Spinal cord (tissue), 10 donors: ENCODE results near the gene FOXD1. TPM values are rescaled to one million over a fixed set of nuclear protein-coding genes. Genes with fewer than 3 reads are reported as not detected.
A peak's percentile ranks its signal among the peaks of the same experiment; 100 is the strongest.

Source experiments
- DNase-seq, 6 donors: peaks; one replicate each; pipeline versions ENCODE4 v3.0.0 to v3.0.0-alpha.2; 2013 to 2015; ENCODE audit warnings: low spot score in 6 of 6, low read depth in 4 of 6
- H3K27ac ChIP-seq: one replicate; pipeline ENCODE4 v1.5.1; 2013; ENCODE audit warnings: low read depth, low read length, control low read depth
- H3K27me3 ChIP-seq: one replicate; pipeline ENCODE4 v1.6.1; 2013; ENCODE audit warnings: low read length; ENCODE audit not compliant: control insufficient read depth, insufficient read depth
- H3K36me3 ChIP-seq: one replicate; pipeline ENCODE4 v1.6.1; 2013; ENCODE audit warnings: low read length; ENCODE audit not compliant: control insufficient read depth, insufficient read depth
- H3K4me1 ChIP-seq: one replicate; pipeline ENCODE4 v1.6.1; 2013; ENCODE audit warnings: low read length; ENCODE audit not compliant: control insufficient read depth, insufficient read depth
- H3K4me3 ChIP-seq: one replicate; pipeline ENCODE4 v1.5.1; 2013; ENCODE audit warnings: low read depth, low read length, control low read depth
- H3K9me3 ChIP-seq: one replicate; pipeline ENCODE4 v1.6.1; 2013; ENCODE audit warnings: low read length; ENCODE audit not compliant: control insufficient read depth, insufficient read depth
- WGBS: methylation state at CpG from one replicate; pipeline ENCODE4 v1.1.5; 2013; ENCODE audit warnings: missing lambda C conversion rate; ENCODE audit not compliant: insufficient coverage; 5-methylcytosine and 5-hydroxymethylcytosine counted together
- polyA plus RNA-seq, 2 donors: library from polyadenylated mRNA; unstranded; fragments of 120-200 nt; gene quantifications; one replicate each; pipeline ENCODE4 v1.2.1, GENCODE V29; 2013; ENCODE audit not compliant: insufficient read length in 2 of 2
- total RNA-seq, 2 donors: library from RNA; depleted of rRNA in 1 of 2; stranded (reverse); fragments of 120-200 nt in 1 of 2; fragments of >200 nt in 1 of 2; gene quantifications; one replicate each; pipeline versions ENCODE4 v1.2.3 to v1.2.4, GENCODE V29; 2013 to 2014
- donor health status: healthy.

Gene FOXD1
- total and polyA plus RNA-seq, 4 donors, result 3.2 to 24.1 (median 6.5) TPM

- Histone ChIP-seq H3K4me1 (peaks cover 14% of the 10 kb centered on the region), H3K4me3 (peak overlapping the region; percentile 54), H3K36me3 (no peaks in the 10 kb centered on the region), H3K27me3 (peaks cover 89% of the 10 kb centered on the region), H3K27ac (peak overlapping the region; percentile 10), H3K9me3 (no peaks in the 10 kb centered on the region)
- no peak for DNase-seq
- WGBS, result no CpG with 5 or more reads among the region's 4 CpGs
Measured at GRCh38 chr5:73442996-73443627, 5.5 kb downstream of the FOXD1 start.

DNA sequence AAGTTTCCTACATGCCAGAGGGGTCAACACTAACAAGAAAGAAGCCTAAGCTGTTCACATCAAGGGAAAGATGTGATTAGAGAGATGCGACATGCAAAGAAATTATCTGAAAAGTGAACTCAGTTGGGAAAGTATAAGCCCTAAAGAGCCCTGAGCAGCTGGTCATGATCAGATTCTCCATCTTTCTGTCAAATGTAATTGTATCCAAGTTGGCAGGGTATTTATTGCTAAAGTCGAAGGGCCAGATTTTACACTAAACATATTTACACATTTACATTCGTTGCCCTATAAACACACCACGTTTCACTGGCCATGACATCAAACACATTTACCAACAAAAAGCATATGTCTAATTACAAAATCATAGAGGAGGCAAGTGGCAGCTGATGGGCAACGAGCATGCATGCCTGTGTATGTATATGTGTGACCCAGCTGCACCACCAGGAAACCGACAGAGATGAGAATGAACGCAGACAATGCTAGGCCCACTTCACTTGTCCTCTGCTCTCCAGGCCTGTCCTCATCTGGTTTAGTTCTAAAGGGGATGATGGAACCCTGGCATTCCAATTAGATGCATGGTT is 6.3 kb downstream of the FOXD1 start:
- Histone ChIP-seq H3K27me3 (peaks cover 93% of the 10 kb centered on the region), H3K4me3 (no peak overlapping the region), H3K9me3 (no peaks in the 10 kb centered on the region), H3K4me1 (peaks cover 16% of the 10 kb centered on the region), H3K36me3 (no peaks in the 10 kb centered on the region), H3K27ac (peak overlapping the region; percentile 10)
- DNase-seq, result no peak
- WGBS, result no CpG with 5 or more reads among the region's 7 CpGs

DNA sequence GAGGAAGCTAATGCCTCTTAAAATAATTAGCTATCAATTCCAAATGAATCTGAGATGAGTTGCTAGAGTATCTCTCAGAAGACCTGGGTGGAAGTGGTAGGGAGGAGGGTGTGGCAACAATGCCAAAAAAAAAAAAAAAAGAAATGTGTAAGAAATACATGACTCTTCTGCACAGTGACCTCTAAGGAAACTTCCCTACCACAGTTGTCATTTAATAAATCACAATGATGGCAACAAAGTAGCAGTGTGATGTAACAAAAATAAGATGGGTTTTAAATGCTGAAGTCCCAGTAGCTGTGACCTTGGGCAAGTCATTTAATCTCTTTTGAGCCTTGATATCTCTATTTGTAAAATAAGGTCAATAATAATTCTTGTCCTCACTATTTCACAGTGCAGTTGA is 7.2 kb downstream of the FOXD1 start:
- H3K4me3 ChIP-seq, result no peak overlapping the region
- peaks cover 98% of the 10 kb centered on the region for H3K27me3 ChIP-seq
- no peak overlapping the region for H3K27ac ChIP-seq
- H3K36me3 ChIP-seq, result no peaks in the 10 kb centered on the region
- peaks cover 19% of the 10 kb centered on the region for H3K4me1 ChIP-seq
- H3K9me3 ChIP-seq, result no peaks in the 10 kb centered on the region
- no peak for DNase-seq

- no peak overlapping the region for H3K27ac ChIP-seq
- H3K4me1 ChIP-seq, result peaks cover 25% of the 10 kb centered on the region
- no CpG with 5 or more reads among the region's 1 CpG for WGBS
- peaks cover 98% of the 10 kb centered on the region for H3K27me3 ChIP-seq
- no peak overlapping the region for H3K4me3 ChIP-seq
- DNase-seq, result no peak
- H3K36me3 ChIP-seq, result no peaks in the 10 kb centered on the region
- H3K9me3 ChIP-seq, result no peaks in the 10 kb centered on the region
Measured at GRCh38 chr5:73440262-73440661, 8.3 kb downstream of the FOXD1 start.

GRCh38 chr5:73438645-73439470 is 9.7 kb downstream of the FOXD1 start:
- peak overlapping the region; percentile 52 for H3K27ac ChIP-seq
- H3K4me3 ChIP-seq, result no peak overlapping the region
- no peaks in the 10 kb centered on the region for H3K36me3 ChIP-seq
- peaks cover 19% of the 10 kb centered on the region for H3K4me1 ChIP-seq
- no peaks in the 10 kb centered on the region for H3K9me3 ChIP-seq
- H3K27me3 ChIP-seq, result peaks cover 96% of the 10 kb centered on the region
- DNase-seq, result peak in 1 of 6 donors; percentile 17
- WGBS, result no CpG with 5 or more reads among the region's 5 CpGs

- no peaks in the 10 kb centered on the region for H3K36me3 ChIP-seq
- H3K4me3 ChIP-seq, result no peak overlapping the region
- H3K27ac ChIP-seq, result peak overlapping the region; percentile 80
- peaks cover 96% of the 10 kb centered on the region for H3K27me3 ChIP-seq
- 2% methylated on average over 12 of the region's 18 CpGs for WGBS
- H3K9me3 ChIP-seq, result no peaks in the 10 kb centered on the region
- H3K4me1 ChIP-seq, result peaks cover 19% of the 10 kb centered on the region
- DNase-seq, result peak in 1 of 6 donors; percentile 19
Measured at GRCh38 chr5:73437777-73438644, 10.6 kb downstream of the FOXD1 start.

GRCh38 chr5:73437101-73437776 is 11.3 kb downstream of the FOXD1 start:
- peak overlapping the region; percentile 12 for H3K4me3 ChIP-seq
- peaks cover 19% of the 10 kb centered on the region for H3K4me1 ChIP-seq
- peak overlapping the region; percentile 80 for H3K27ac ChIP-seq
- no peaks in the 10 kb centered on the region for H3K36me3 ChIP-seq
- peaks cover 94% of the 10 kb centered on the region for H3K27me3 ChIP-seq
- under 1% methylated on average over 69 of the region's 69 CpGs for WGBS
- no peaks in the 10 kb centered on the region for H3K9me3 ChIP-seq
- peak in 2 of 6 donors; percentile 14 to 72 for DNase-seq

DNA sequence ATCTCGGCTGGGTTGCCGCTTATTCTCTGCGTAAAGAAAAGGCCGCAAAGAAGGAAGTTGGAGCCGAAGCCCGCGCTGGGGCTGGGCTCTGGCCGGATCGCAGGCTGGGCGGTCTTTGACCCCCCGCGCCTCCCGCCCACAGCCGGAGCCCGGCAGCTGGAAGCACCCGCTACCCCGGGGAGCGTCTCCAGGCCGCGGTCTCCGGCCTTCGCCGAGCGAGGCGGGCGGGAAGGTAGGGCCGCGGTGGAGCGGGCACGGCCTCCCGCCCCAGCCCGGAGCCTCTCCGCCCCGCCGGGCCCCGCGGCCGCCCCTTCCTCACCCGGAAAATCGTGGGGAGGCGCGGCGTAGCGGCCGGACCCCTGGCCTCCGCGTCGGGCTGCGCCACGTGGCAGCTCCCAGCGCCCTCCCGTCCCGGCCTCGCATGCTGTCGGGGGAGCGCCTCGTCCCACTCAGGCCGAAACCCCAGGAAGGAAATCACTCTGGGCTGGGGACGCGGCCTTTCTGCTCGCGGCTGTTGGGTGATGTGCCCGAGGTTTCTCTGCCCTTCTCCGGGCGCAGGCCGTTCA is 12.0 kb downstream of the FOXD1 start:
- peak overlapping the region; percentile 16 for H3K4me3 ChIP-seq
- peaks cover 19% of the 10 kb centered on the region for H3K4me1 ChIP-seq
- H3K36me3 ChIP-seq, result no peaks in the 10 kb centered on the region
- under 1% methylated on average over 66 of the region's 66 CpGs for WGBS
- H3K9me3 ChIP-seq, result no peaks in the 10 kb centered on the region
- no peak for DNase-seq
- peaks cover 93% of the 10 kb centered on the region for H3K27me3 ChIP-seq
- H3K27ac ChIP-seq, result peak overlapping the region; percentile 80
